Measurements from ENCODE around the gene PKP4. TPM values are rescaled to one million over a fixed set of nuclear protein-coding genes. Genes with fewer than 3 reads are reported as not detected.
A peak's percentile ranks its signal among the peaks of the same experiment; 100 is the strongest.

Gene PKP4
- total RNA-seq, 1 experiment from 2014 or later = 55.2 TPM

GRCh38 chr2:158724803-158725381 is 268.1 kb downstream of the PKP4 start:
- ATAC-seq = no peak; the same call in 1 of the 2 replicates
- Histone ChIP-seq H4K20me1 (ENCODE audit: insufficient read depth) (no peaks in the 10 kb centered on the region), H2AFZ (ENCODE audit: low read depth, low read length, poor library complexity, severe bottlenecking) (peak overlapping the region; percentile 94), H3K79me2 (ENCODE audit: insufficient read depth, low read length) (no peaks in the 10 kb centered on the region), H3K4me1 (ENCODE audit: control insufficient read depth in 1 of 2, insufficient read depth in 2 of 2, low read length in 2 of 2) (peaks cover 10 to 20% of the 10 kb centered on the region in 2 experiments), H3K4me3 (replicated peaks in 1 of 2; ENCODE audit: low read depth in 1 of 2, low read length in 2 of 2) (peak overlapping the region in 1 of 2 experiments; percentile 34; a peak in 1 of 4 replicates), H3K27ac (ENCODE audit: low read depth, low read length) (no peak overlapping the region), H3K4me2 (ENCODE audit: low read length) (peak overlapping the region; percentile 60), H3K9me2 (ENCODE audit: insufficient read depth) (no peaks in the 10 kb centered on the region), H3K9ac (ENCODE audit: low read length) (no peak overlapping the region), H3K9me3 (ENCODE audit: control insufficient read depth in 1 of 2, insufficient read depth in 1 of 2, low read depth in 1 of 2, low read length in 2 of 2) (no peaks in the 10 kb centered on the region), H3K36me3 (ENCODE audit: control insufficient read depth in 1 of 2, insufficient read depth in 2 of 2, low read length in 2 of 2) (no peaks in the 10 kb centered on the region), H3K27me3 (ENCODE audit: insufficient read depth, low read length) (no peaks in the 10 kb centered on the region)
- no TSS peak for BruUV-seq (replicated peaks)
- TF ChIP-seq, protein P1, sequence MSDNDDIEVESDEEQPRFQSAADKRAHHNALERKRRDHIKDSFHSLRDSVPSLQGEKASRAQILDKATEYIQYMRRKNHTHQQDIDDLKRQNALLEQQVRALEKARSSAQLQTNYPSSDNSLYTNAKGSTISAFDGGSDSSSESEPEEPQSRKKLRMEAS (IDR thresholded peaks at IDR 0.05) = no peak
- TF ChIP-seq POLR2A (IDR thresholded peaks at IDR 0.05; ENCODE audit: borderline replicate concordance, extremely low read depth, insufficient read depth, insufficient read length) = no peak
- CTCF ChIA-PET = interaction anchor here (0.5 to 2.4 kb wide), 14 partner anchors 9 to 714 kb away, joined by 3 to 20 read pairs (median 6); no protein-coding TSS in a partner anchor
- DNase-seq (ENCODE audit: low read depth, low spot score) = no peak
- RAD21 ChIA-PET (ENCODE audit: low non-redundant PET in 1 of 2, low total read pairs in 2 of 2, uncharacterized antibody in 2 of 2, unreplicated experiment in 2 of 2) = no interaction called here
- POLR2A ChIA-PET = no interaction called here
- intact Hi-C loops (cut with micrococcal nuclease) = no loop called here

- Histone ChIP-seq H3K9me2 (ENCODE audit: insufficient read depth) (no peaks in the 10 kb centered on the region), H3K4me2 (ENCODE audit: low read length) (no peak overlapping the region), H3K27me3 (ENCODE audit: insufficient read depth, low read length) (no peaks in the 10 kb centered on the region), H2AFZ (ENCODE audit: low read depth, low read length, poor library complexity, severe bottlenecking) (no peak overlapping the region), H3K9me3 (ENCODE audit: control insufficient read depth in 1 of 2, insufficient read depth in 1 of 2, low read depth in 1 of 2, low read length in 2 of 2) (no peaks in the 10 kb centered on the region), H3K4me1 (ENCODE audit: control insufficient read depth in 1 of 2, insufficient read depth in 2 of 2, low read length in 2 of 2) (peaks cover 10 to 20% of the 10 kb centered on the region in 2 experiments), H3K4me3 (replicated peaks in 1 of 2; ENCODE audit: low read depth in 1 of 2, low read length in 2 of 2) (no peak overlapping the region), H3K36me3 (ENCODE audit: control insufficient read depth in 1 of 2, insufficient read depth in 2 of 2, low read length in 2 of 2) (no peaks in the 10 kb centered on the region), H3K79me2 (ENCODE audit: insufficient read depth, low read length) (no peaks in the 10 kb centered on the region), H3K27ac (ENCODE audit: low read depth, low read length) (no peak overlapping the region), H3K9ac (ENCODE audit: low read length) (no peak overlapping the region), H4K20me1 (ENCODE audit: insufficient read depth) (no peaks in the 10 kb centered on the region)
- no peak for ATAC-seq
- intact Hi-C loops (cut with micrococcal nuclease) = no loop called here
- BruUV-seq (replicated peaks) = no TSS peak
- POLR2A ChIA-PET = no interaction called here
- DNase-seq (ENCODE audit: low read depth, low spot score) = no peak
- RAD21 ChIA-PET (ENCODE audit: low non-redundant PET in 1 of 2, low total read pairs in 2 of 2, uncharacterized antibody in 2 of 2, unreplicated experiment in 2 of 2) = no interaction called here
- CTCF ChIA-PET = interaction anchor here (1.8 kb wide), 1 partner anchor 29 kb away, joined by 10 read pairs; no protein-coding TSS in a partner anchor
- TF ChIP-seq SRF (IDR thresholded peaks at IDR 0.05; ENCODE audit: low read depth) (no peak), RAD21 (IDR thresholded peaks at IDR 0.05; ENCODE audit: low read depth) (no peak), CBX3 (IDR thresholded peaks at IDR 0.05; ENCODE audit: low read depth) (no peak), YY1 (IDR thresholded peaks at IDR 0.05; ENCODE audit: extremely low read depth, insufficient replicate concordance, low read depth, low read length) (no peak), ZNF274 (IDR thresholded peaks at IDR 0.05; ENCODE audit: low read depth, low read length) (no peak), SP1 (IDR thresholded peaks at IDR 0.05; ENCODE audit: low read depth) (no peak), EGR1 (IDR thresholded peaks at IDR 0.05; ENCODE audit: low read depth) (no peak), SIN3A (IDR thresholded peaks at IDR 0.05; ENCODE audit: low read depth) (no peak), TCF7L2 (IDR thresholded peaks at IDR 0.05; ENCODE audit: borderline replicate concordance, extremely low read depth, insufficient read depth, insufficient read length) (no peak), CEBPB (IDR thresholded peaks at IDR 0.05; ENCODE audit: low read depth) (no peak), ZFX (IDR thresholded peaks at IDR 0.05) (no peak), EZH2 (IDR thresholded peaks at IDR 0.05) (no peak), JUND (IDR thresholded peaks at IDR 0.05) (no peak), POLR2AphosphoS5 (IDR thresholded peaks at IDR 0.05; ENCODE audit: low read depth, low read length) (no peak), EZH2phosphoT487 (IDR thresholded peaks at IDR 0.05; ENCODE audit: borderline replicate concordance) (no peak)
- TF ChIP-seq, protein P2, sequence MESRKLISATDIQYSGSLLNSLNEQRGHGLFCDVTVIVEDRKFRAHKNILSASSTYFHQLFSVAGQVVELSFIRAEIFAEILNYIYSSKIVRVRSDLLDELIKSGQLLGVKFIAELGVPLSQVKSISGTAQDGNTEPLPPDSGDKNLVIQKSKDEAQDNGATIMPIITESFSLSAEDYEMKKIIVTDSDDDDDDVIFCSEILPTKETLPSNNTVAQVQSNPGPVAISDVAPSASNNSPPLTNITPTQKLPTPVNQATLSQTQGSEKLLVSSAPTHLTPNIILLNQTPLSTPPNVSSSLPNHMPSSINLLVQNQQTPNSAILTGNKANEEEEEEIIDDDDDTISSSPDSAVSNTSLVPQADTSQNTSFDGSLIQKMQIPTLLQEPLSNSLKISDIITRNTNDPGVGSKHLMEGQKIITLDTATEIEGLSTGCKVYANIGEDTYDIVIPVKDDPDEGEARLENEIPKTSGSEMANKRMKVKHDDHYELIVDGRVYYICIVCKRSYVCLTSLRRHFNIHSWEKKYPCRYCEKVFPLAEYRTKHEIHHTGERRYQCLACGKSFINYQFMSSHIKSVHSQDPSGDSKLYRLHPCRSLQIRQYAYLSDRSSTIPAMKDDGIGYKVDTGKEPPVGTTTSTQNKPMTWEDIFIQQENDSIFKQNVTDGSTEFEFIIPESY (IDR thresholded peaks at IDR 0.05; ENCODE audit: extremely low read depth, insufficient replicate concordance, low read length) = no peak
- TF ChIP-seq, protein P3, sequence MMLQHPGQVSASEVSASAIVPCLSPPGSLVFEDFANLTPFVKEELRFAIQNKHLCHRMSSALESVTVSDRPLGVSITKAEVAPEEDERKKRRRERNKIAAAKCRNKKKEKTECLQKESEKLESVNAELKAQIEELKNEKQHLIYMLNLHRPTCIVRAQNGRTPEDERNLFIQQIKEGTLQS (IDR thresholded peaks at IDR 0.05) = no peak
Measured at GRCh38 chr2:158725441-158725891, 268.7 kb downstream of the PKP4 start.

All from HCT116 (cell line).